Measurements from ENCODE around the gene ADAM8. TPM values are rescaled to one million over a fixed set of nuclear protein-coding genes. Genes with fewer than 3 reads are reported as not detected.

The ADAM8 gene
- total and polyA plus RNA-seq, 2 of the 4 experiments (the other 2 are of a cell fraction) = under 0.01 to 0.74 TPM

GRCh38 chr10:133282846-133283390 is 6.2 kb upstream of the ADAM8 start:
- WGBS, 2 experiments (ENCODE audit: extremely low coverage in 2 of 2, insufficient read length in 1 of 2) = 90% methylated on average over 15 of the region's 24 CpGs; no CpG with 5 or more reads in 1 of the 2 experiments
- Histone ChIP-seq H2AK5ac (ENCODE audit: low read depth, low read length) (no peak overlapping the region), H4K5ac (ENCODE audit: low read depth, low read length) (no peak overlapping the region), H2BK5ac (ENCODE audit: low read depth, low read length, poor library complexity, severe bottlenecking) (no peak overlapping the region), H3K79me1 (ENCODE audit: low read depth in 1 of 2, low read length in 2 of 2) (peaks cover 3 to 12% of the 10 kb centered on the region in 2 experiments; a peak in 3 of 4 replicates), H4K91ac (ENCODE audit: insufficient read depth, low read depth, low read length) (no peak overlapping the region), H3K27me3 (ENCODE audit: control insufficient read depth, insufficient read depth, low read length) (no peaks in the 10 kb centered on the region), H3K36me3 (ENCODE audit: control insufficient read depth, insufficient read depth, low read length) (peaks cover 68% of the 10 kb centered on the region), H3K9me3 (ENCODE audit: control insufficient read depth, insufficient read depth, low read length) (no peaks in the 10 kb centered on the region), H3K4ac (ENCODE audit: low read depth, low read length) (no peak overlapping the region), H3K56ac (ENCODE audit: extremely low read depth, insufficient read depth, low read length) (no peak overlapping the region), H3K4me2 (ENCODE audit: low read depth, low read length) (no peak overlapping the region), H2BK15ac (ENCODE audit: low read depth, low read length) (no peak overlapping the region), H2BK120ac (ENCODE audit: low read depth, low read length) (no peak overlapping the region), H4K8ac (ENCODE audit: low read depth in 2 of 2, low read length in 2 of 2) (no peak overlapping the region), H2AFZ (replicated peaks; ENCODE audit: low read length, poor library complexity) (no peak overlapping the region), H3K9ac (ENCODE audit: low read depth, low read length) (no peak overlapping the region), H2BK20ac (ENCODE audit: low read depth, low read length) (no peak overlapping the region), H3K27ac (ENCODE audit: insufficient read depth, low read length) (no peak overlapping the region), H3K4me1 (ENCODE audit: control insufficient read depth, insufficient read depth, low read length) (peaks cover 7% of the 10 kb centered on the region), H3K9me1 (ENCODE audit: insufficient read depth, low read length) (0 out of 2 replicates have a peak, but pooled peaks cover 4% of the 10 kb centered on the region), H3K4me3 (ENCODE audit: insufficient read depth, low read depth, low read length) (no peak overlapping the region), H4K20me1 (ENCODE audit: insufficient read depth, low read length) (peaks cover 7% of the 10 kb centered on the region; the same call in 1 of the 2 replicates), H3K18ac (ENCODE audit: low read depth, low read length) (no peak overlapping the region), H2AK9ac (replicated peaks; ENCODE audit: low read depth, low read length, poor library complexity) (peak overlapping the region; percentile 1), H3K14ac (replicated peaks; ENCODE audit: low read depth, low read length) (no peak overlapping the region), H3K23ac (ENCODE audit: low read depth, low read length) (no peak overlapping the region)
- no peak for ATAC-seq (ENCODE audit: low read depth)
- DNase-seq = no peak
- POLR2A ChIA-PET (ENCODE audit: unreplicated experiment) = no interaction called here
- in situ Hi-C loops (cut with MboI; ENCODE audit: low sequenced_read_pairs) = no loop called here
- dilution Hi-C loops (cut with HindIII; ENCODE audit: low sequenced_read_pairs, unreplicated experiment) = no loop called here
- no TSS peak for BruUV-seq (replicated peaks)
- TF ChIP-seq MAFK (IDR thresholded peaks at IDR 0.05; ENCODE audit: low read depth, low read length) = no peak
- intact Hi-C loops (cut with micrococcal nuclease) = no loop called here
- CTCF ChIA-PET = no interaction called here
